ENCODE measurements around the gene CAV1.

CAV1 gene

GRCh38 chr7:116530107-116530820, 5.4 kb downstream of the CAV1 start:
- no peaks in the 10 kb centered on the region for H3K36me3 Mint-ChIP-seq
- H3K9me3 Mint-ChIP-seq, result no peaks in the 10 kb centered on the region
- peaks cover 15 to 25% of the 10 kb centered on the region in 2 donors for H3K4me1 Mint-ChIP-seq
- H3K27me3 Mint-ChIP-seq, result peaks cover 12 to 14% of the 10 kb centered on the region in 2 donors
- no peak overlapping the region for H3K4me3 Mint-ChIP-seq
- DNase-seq (no peak), ATAC-seq (replicated peaks) (no peak)
- H3K27ac Mint-ChIP-seq, result no peak overlapping the region

- Mint-ChIP-seq H3K4me3 (no peak overlapping the region), H3K4me1 (peaks cover 5 to 8% of the 10 kb centered on the region in 2 donors), H3K27me3 (peaks cover 0 to 4% of the 10 kb centered on the region in 2 donors), H3K9me3 (no peaks in the 10 kb centered on the region), H3K36me3 (no peaks in the 10 kb centered on the region), H3K27ac (no peak overlapping the region)
- ATAC-seq (replicated peaks) (no peak), DNase-seq (no peak)
These were observed 7.4 kb downstream of the CAV1 start for GRCh38 chr7:116532102-116532688.

- ATAC-seq (replicated peaks), result no peak
These were observed 10.0 kb downstream of the CAV1 start for GRCh38 chr7:116534790-116535189.

GRCh38 chr7:116535416-116535815, 10.6 kb downstream of the CAV1 start:
- Mint-ChIP-seq H3K4me3 (no peak overlapping the region), H3K4me1 (peaks cover 2 to 3% of the 10 kb centered on the region in 2 donors), H3K36me3 (peaks cover 4 to 5% of the 10 kb centered on the region in 2 donors), H3K9me3 (peaks cover 4 to 5% of the 10 kb centered on the region in 2 donors), H3K27ac (no peak overlapping the region), H3K27me3 (peaks cover 6 to 8% of the 10 kb centered on the region in 2 donors)
- DNase-seq (no peak), ATAC-seq (replicated peaks) (no peak)

More at GRCh38 chr7:116534790-116535189, 10.0 kb downstream of the CAV1 start:
- peaks cover 6 to 9% of the 10 kb centered on the region in 2 donors for H3K27me3 Mint-ChIP-seq
- H3K9me3 Mint-ChIP-seq, result peaks cover 4 to 5% of the 10 kb centered on the region in 2 donors
- no peak overlapping the region for H3K4me3 Mint-ChIP-seq
- H3K36me3 Mint-ChIP-seq, result peaks cover 4 to 5% of the 10 kb centered on the region in 2 donors
- H3K27ac Mint-ChIP-seq, result no peak overlapping the region
- peaks cover 3 to 8% of the 10 kb centered on the region in 2 donors for H3K4me1 Mint-ChIP-seq
- no peak for DNase-seq

DNA sequence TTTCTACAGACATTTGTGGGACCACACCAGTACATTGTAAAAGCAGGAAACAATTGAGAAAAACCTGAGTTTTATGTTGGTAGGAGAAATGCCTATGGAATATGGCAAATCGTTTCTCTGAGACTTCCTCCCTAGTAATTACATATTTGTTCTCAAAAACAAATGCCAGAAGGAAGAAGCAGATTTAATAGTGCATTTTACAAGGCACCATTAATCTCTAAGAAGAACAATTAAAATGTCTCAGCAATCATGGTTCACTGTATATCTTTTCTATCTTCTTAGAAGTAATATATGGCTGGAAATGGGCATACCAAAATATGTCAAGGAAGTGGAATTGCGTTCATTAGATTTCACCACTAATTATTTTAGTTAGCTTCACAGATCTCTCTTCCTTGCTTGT, 13.3 kb downstream of the CAV1 start:
- Mint-ChIP-seq H3K4me1 (no peaks in the 10 kb centered on the region), H3K27ac (no peak overlapping the region), H3K36me3 (peaks cover 4 to 5% of the 10 kb centered on the region in 2 donors), H3K27me3 (peaks cover 5 to 6% of the 10 kb centered on the region in 2 donors), H3K9me3 (peaks cover 4 to 5% of the 10 kb centered on the region in 2 donors), H3K4me3 (no peak overlapping the region)
- DNase-seq (no peak), ATAC-seq (replicated peaks) (no peak)

DNA sequence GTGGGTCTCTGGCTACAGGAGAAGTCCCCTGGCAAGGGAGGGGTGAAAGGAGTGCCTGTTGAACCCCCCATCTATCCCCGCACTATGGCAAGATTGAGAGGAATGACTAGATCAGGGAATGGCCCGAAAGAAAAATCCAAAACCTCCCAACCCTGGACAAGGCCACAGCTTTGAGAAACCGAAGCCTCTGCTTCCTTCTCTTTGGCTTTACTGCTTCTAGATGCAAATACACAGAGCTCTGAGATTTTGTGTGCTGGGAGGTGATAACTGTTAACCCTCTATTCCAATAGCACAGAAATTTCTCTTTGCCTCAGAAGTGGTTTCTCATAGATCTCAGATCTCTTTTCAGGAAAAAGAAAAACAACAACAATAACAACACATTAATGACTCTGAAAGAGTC, 15.0 kb downstream of the CAV1 start:
- Mint-ChIP-seq H3K4me3 (no peak overlapping the region), H3K9me3 (peaks cover 4 to 5% of the 10 kb centered on the region in 2 donors), H3K27me3 (peaks cover 5 to 6% of the 10 kb centered on the region in 2 donors), H3K4me1 (no peaks in the 10 kb centered on the region), H3K27ac (no peak overlapping the region), H3K36me3 (peaks cover 4 to 5% of the 10 kb centered on the region in 2 donors)
- no peak for DNase-seq
- ATAC-seq (replicated peaks), result no peak

- Mint-ChIP-seq H3K27ac (no peak overlapping the region), H3K27me3 (peaks cover 5 to 6% of the 10 kb centered on the region in 2 donors), H3K36me3 (peaks cover 4 to 5% of the 10 kb centered on the region in 2 donors), H3K4me3 (no peak overlapping the region), H3K9me3 (peaks cover 4 to 5% of the 10 kb centered on the region in 2 donors), H3K4me1 (no peaks in the 10 kb centered on the region)
- no peak for ATAC-seq (replicated peaks)
- no peak for DNase-seq
These were observed 15.9 kb downstream of the CAV1 start for GRCh38 chr7:116540743-116541142.

DNA sequence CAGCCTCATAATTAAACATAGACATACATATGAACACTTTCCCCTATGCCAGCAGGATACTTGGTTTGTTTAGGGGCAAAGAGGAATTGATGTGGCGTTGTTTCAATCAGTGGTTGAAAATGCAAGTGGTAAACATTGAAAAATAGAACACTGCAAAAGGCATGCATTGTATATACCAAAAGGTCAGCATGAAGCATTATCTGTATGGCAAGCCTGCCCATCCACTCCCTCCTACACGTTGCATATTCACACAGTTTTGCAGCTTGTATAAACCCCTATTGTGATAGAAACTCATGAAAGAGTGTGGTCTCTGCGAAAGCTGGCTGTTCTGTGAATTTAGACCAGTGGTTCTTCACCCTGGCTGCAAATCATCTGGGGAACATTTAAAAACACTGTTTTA, 17.1 kb downstream of the CAV1 start:
- Mint-ChIP-seq H3K4me1 (no peaks in the 10 kb centered on the region), H3K9me3 (peaks cover 4 to 5% of the 10 kb centered on the region in 2 donors), H3K36me3 (peaks cover 4 to 5% of the 10 kb centered on the region in 2 donors), H3K27me3 (peaks cover 5 to 6% of the 10 kb centered on the region in 2 donors), H3K4me3 (no peak overlapping the region), H3K27ac (no peak overlapping the region)
- no peak for DNase-seq
- ATAC-seq (replicated peaks), result no peak

DNA sequence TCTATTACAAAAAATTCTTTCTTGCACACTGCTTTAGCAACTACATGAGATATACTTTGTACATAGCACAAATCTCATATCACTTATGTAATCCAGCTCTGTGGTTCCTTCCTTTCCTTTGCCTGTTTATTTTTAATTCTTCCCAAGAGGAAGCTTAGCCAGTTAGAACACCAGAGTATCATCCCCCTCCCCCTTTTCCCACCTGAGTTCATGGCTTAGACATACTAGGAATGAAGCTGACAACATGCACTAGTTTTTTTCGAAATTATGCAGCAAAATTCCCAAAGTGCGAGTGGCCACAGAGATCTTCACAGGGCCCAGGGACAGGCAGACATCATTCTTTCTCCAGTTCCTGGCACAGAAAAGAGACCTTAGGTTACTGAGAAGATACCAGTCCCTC, 17.8 kb downstream of the CAV1 start:
- peaks cover 4 to 5% of the 10 kb centered on the region in 2 donors for H3K36me3 Mint-ChIP-seq
- H3K9me3 Mint-ChIP-seq, result peaks cover 4 to 5% of the 10 kb centered on the region in 2 donors
- no peak overlapping the region for H3K4me3 Mint-ChIP-seq
- no peaks in the 10 kb centered on the region for H3K4me1 Mint-ChIP-seq
- H3K27ac Mint-ChIP-seq, result no peak overlapping the region
- DNase-seq, result no peak
- no peak for ATAC-seq (replicated peaks)
- peaks cover 5 to 6% of the 10 kb centered on the region in 2 donors for H3K27me3 Mint-ChIP-seq

GRCh38 chr7:116543664-116544063, 18.8 kb downstream of the CAV1 start:
- peaks cover 3 to 4% of the 10 kb centered on the region in 2 donors for H3K36me3 Mint-ChIP-seq
- DNase-seq (no peak), ATAC-seq (replicated peaks) (no peak)
- peaks cover 5 to 8% of the 10 kb centered on the region in 2 donors for H3K4me1 Mint-ChIP-seq
- H3K4me3 Mint-ChIP-seq, result no peak overlapping the region
- peaks cover 5 to 6% of the 10 kb centered on the region in 2 donors for H3K27me3 Mint-ChIP-seq
- no peak overlapping the region for H3K27ac Mint-ChIP-seq
- peaks cover 3 to 4% of the 10 kb centered on the region in 2 donors for H3K9me3 Mint-ChIP-seq

- Mint-ChIP-seq H3K4me1 (peaks cover 7 to 12% of the 10 kb centered on the region in 2 donors), H3K27me3 (no peaks in the 10 kb centered on the region), H3K27ac (no peak overlapping the region), H3K36me3 (no peaks in the 10 kb centered on the region), H3K4me3 (no peak overlapping the region), H3K9me3 (no peaks in the 10 kb centered on the region)
- DNase-seq (no peak), ATAC-seq (replicated peaks) (no peak)
These were observed 19.7 kb downstream of the CAV1 start for GRCh38 chr7:116544487-116544886.

- H3K27me3 Mint-ChIP-seq, result no peaks in the 10 kb centered on the region
- no peak overlapping the region for H3K4me3 Mint-ChIP-seq
- peaks cover 7 to 12% of the 10 kb centered on the region in 2 donors for H3K4me1 Mint-ChIP-seq
- H3K9me3 Mint-ChIP-seq, result no peaks in the 10 kb centered on the region
- no peak for DNase-seq
- H3K27ac Mint-ChIP-seq, result no peak overlapping the region
- no peak for ATAC-seq (replicated peaks)
- no peaks in the 10 kb centered on the region for H3K36me3 Mint-ChIP-seq
These were observed 20.7 kb downstream of the CAV1 start for GRCh38 chr7:116545411-116545993.

GRCh38 chr7:116546054-116546453, 21.2 kb downstream of the CAV1 start:
- no peaks in the 10 kb centered on the region for H3K27me3 Mint-ChIP-seq
- H3K36me3 Mint-ChIP-seq, result no peaks in the 10 kb centered on the region
- H3K4me3 Mint-ChIP-seq, result no peak overlapping the region
- ATAC-seq (replicated peaks) (no peak), DNase-seq (no peak)
- H3K9me3 Mint-ChIP-seq, result no peaks in the 10 kb centered on the region
- no peak overlapping the region for H3K27ac Mint-ChIP-seq
- peaks cover 7 to 12% of the 10 kb centered on the region in 2 donors for H3K4me1 Mint-ChIP-seq

DNA sequence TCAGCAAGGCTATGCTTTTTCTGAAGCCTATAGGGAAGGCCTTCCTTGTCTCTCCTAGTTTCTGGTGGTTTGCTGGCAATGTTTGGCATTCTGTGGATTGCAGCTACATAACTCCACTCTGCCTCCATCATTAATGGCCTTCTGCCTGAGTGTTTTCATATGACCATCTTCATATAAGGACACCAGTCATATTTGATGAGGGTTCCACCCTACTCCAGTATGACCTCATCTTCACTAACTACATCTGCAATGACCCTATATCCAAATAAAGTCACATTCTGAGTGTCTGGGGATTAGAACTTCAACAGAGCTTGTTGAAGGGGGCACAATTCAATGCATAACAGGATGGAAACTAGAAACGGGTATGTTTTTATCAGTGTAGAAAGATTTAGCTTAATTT, 22.1 kb downstream of the CAV1 start:
- DNase-seq (no peak), ATAC-seq (replicated peaks) (no peak)
- H3K9me3 Mint-ChIP-seq, result no peaks in the 10 kb centered on the region
- H3K4me3 Mint-ChIP-seq, result no peak overlapping the region
- H3K27me3 Mint-ChIP-seq, result no peaks in the 10 kb centered on the region
- no peak overlapping the region for H3K27ac Mint-ChIP-seq
- H3K4me1 Mint-ChIP-seq, result peaks cover 9 to 12% of the 10 kb centered on the region in 2 donors
- H3K36me3 Mint-ChIP-seq, result no peaks in the 10 kb centered on the region

- Mint-ChIP-seq H3K9me3 (no peaks in the 10 kb centered on the region), H3K4me3 (no peak overlapping the region), H3K4me1 (peaks cover 9 to 12% of the 10 kb centered on the region in 2 donors), H3K36me3 (no peaks in the 10 kb centered on the region), H3K27ac (no peak overlapping the region), H3K27me3 (no peaks in the 10 kb centered on the region)
- DNase-seq, result no peak
- no peak for ATAC-seq (replicated peaks)
These were observed 22.5 kb downstream of the CAV1 start for GRCh38 chr7:116547347-116547746.
